ENCODE results near the gene USP37.
A peak's percentile ranks its signal among the peaks of the same experiment; 100 is the strongest.

USP37 gene

DNA sequence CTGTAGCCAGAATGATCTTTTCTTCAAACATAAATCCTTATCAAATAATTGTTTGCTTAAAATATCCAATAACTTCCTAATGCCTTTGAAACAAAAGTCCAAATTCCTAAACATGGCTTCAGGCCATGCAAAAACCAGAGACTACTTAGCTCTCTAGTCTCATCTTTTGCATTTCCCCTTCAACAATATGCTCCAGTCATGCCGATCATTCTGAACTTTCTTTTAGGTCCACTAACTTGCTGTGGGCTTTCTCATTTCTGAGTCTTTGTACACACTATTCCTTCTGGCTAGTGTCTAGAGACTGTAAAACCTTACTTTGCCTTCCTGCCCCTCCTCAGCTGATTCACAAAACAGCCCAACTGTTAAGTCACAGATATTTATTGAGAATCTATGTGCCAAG lies 97.7 kb downstream of the USP37 start:
- H3K4me3 ChIP-seq (ENCODE audit: low read length): no peak overlapping the region
- no peak for TF ChIP-seq CTCF (conservative IDR thresholded peaks at IDR 0.05; ENCODE audit: low read depth, low read length)
- no peak for DNase-seq (ENCODE audit: low read depth)

- peak; percentile 33 for TF ChIP-seq CTCF (conservative IDR thresholded peaks at IDR 0.05; ENCODE audit: low read depth, low read length)
- DNase-seq (ENCODE audit: low read depth): no peak
- H3K4me3 ChIP-seq (ENCODE audit: low read length): no peak overlapping the region
Measured at GRCh38 chr2:218465987-218466633, 102.0 kb downstream of the USP37 start.

GRCh38 chr2:218458598-218458997 lies 109.6 kb downstream of the USP37 start:
- TF ChIP-seq CTCF (conservative IDR thresholded peaks at IDR 0.05; ENCODE audit: low read depth, low read length): no peak
- no peak for DNase-seq (ENCODE audit: low read depth)
- no peak overlapping the region for H3K4me3 ChIP-seq (ENCODE audit: low read length)

GRCh38 chr2:218456849-218457248 lies 111.3 kb downstream of the USP37 start:
- no peak overlapping the region for H3K4me3 ChIP-seq (ENCODE audit: low read length)
- no peak for TF ChIP-seq CTCF (conservative IDR thresholded peaks at IDR 0.05; ENCODE audit: low read depth, low read length)
- DNase-seq (ENCODE audit: low read depth): no peak

DNA sequence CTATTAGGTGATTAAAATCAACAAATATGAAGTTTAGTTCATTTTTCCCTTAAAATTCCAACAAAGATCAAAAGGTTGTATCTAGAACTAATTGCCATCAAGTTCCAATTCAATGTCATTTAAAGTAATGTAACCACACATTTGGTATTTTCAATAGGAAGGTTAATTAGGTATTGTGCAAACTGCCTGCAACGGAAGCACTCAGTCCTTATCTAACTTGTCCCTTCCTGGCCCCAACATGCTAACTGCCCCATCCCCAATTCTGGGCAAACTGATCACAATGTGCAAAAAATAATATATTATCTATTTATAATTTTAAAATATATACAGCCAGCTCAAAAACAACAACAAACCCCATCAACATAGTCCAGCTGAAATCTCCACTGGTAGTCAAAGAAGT lies 116.1 kb downstream of the USP37 start:
- no peak overlapping the region for H3K4me3 ChIP-seq (ENCODE audit: low read length)
- TF ChIP-seq CTCF (conservative IDR thresholded peaks at IDR 0.05; ENCODE audit: low read depth, low read length): no peak
- no peak for DNase-seq (ENCODE audit: low read depth)

DNA sequence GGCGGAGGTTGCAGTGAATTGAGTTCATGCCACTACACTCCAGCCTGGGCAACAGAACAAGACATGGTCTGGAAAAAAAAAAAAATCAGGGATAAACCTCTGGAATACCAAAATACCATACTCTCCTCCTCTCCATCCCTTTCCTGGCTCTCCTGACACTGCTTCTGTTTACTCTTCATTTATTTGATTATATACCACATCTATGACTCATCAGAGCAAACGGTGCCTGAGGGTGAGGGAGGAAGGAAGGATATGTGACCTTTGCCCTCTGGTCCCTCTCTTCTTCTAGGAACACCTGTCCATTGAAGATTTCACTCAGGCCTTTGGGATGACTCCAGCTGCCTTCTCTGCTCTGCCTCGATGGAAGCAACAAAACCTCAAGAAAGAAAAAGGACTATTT lies 119.2 kb downstream of the USP37 start:
- no peak overlapping the region for H3K4me3 ChIP-seq (ENCODE audit: low read length)
- TF ChIP-seq CTCF (conservative IDR thresholded peaks at IDR 0.05; ENCODE audit: low read depth, low read length): no peak
- no peak for DNase-seq (ENCODE audit: low read depth)

DNA sequence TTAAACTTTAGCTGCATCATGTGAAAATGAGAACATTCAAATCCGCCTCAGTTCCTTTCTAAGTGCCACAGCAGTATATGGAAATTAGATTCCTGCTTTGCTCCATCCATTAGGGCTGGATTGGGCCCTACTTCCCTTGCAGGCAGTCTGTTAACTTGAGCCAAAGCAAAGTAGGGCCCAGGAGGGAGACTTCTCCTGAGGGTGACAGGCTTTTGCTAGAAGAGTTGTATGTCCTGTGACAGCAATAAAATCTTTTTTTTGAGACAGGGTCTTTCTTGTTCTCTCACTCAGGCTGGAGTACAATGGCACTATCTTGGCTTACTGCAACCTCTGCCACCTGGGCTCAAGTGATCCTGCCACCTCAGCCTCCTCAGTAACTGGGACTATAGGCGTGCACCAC lies 121.1 kb downstream of the USP37 start:
- TF ChIP-seq CTCF (conservative IDR thresholded peaks at IDR 0.05; ENCODE audit: low read depth, low read length): no peak
- DNase-seq (ENCODE audit: low read depth): no peak
- no peak overlapping the region for H3K4me3 ChIP-seq (ENCODE audit: low read length)

Data from retinal pigment epithelial cell (primary cell).